SW480 (cell line): ENCODE results near the gene PKHD1.

ENCODE experiments used
- DNase-seq: peaks from one replicate; pipeline ENCODE4 v3.0.0-alpha.2; 2016; ENCODE audit warnings: low spot score

The PKHD1 gene

DNA sequence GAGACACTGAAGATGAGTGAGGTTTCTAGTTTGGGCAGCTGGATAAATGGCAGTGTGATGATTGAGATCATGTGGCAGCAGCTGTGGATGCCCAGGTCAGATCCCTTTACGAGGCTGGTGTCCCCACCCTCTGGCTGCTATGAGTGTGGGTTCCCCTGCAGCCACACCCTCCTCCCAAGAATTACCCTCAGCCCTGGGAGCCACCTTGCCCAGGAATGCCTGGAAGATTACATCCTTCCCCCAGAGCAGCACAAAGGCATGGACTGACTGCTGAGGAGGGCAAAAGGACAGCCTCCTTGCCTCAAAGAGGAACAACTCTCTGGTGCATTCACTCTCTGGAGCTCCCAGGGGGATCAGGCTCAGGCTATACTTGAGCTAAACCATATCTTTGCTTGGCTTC, 15.0 kb upstream of the PKHD1 start:
- no peak for DNase-seq

- DNase-seq = no peak
These were observed 11.3 kb upstream of the PKHD1 start for GRCh38 chr6:52098721-52099120.

- peak; percentile 20 for DNase-seq
These were observed 2.4 kb upstream of the PKHD1 start for GRCh38 chr6:52089758-52090348.

- DNase-seq = no peak
These were observed 672 bp downstream of the PKHD1 start for GRCh38 chr6:52086741-52087140.

GRCh38 chr6:52081237-52081636, 6.2 kb downstream of the PKHD1 start:
- no peak for DNase-seq

DNA sequence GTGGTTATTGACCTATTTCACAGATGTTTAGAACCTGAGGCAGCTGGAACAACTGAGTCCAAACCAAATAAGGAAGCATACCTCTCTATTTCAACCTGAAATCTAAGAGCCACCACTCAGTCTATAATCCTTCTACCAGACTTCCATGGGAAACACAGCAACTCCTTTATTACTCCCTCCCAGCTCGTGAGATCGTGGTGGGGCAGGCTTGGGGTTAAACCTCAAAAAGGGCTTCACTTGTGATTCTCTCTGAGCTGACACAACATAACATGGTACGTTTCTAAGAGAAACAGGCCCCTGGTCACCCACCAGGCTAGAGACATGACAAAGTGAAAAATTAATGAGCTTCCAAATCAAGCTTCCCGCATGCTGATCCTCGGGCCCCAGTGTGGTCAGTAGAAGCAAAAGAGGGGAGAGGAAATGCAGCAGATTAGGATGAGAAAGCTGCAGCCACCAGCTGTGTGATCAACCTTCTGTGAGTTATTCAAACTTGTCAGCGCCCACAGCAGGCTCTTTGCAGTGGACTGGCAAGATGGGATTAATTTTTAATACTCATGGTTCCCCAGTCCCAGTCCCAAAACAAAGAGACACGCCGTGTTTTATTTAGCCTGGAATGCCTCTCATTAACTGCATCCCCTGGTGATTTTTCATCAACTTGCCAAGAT, 9.3 kb downstream of the PKHD1 start:
- no peak for DNase-seq

GRCh38 chr6:52077180-52077884, 10.1 kb downstream of the PKHD1 start:
- no peak for DNase-seq

- DNase-seq = no peak
These were observed 10.6 kb downstream of the PKHD1 start for GRCh38 chr6:52076791-52077179.

GRCh38 chr6:52074716-52075115, 12.7 kb downstream of the PKHD1 start:
- no peak for DNase-seq

GRCh38 chr6:52074155-52074554, 13.3 kb downstream of the PKHD1 start:
- no peak for DNase-seq

- DNase-seq = peak; percentile 47
These were observed 21.8 kb downstream of the PKHD1 start for GRCh38 chr6:52065621-52066020.

- peak; percentile 8 for DNase-seq
These were observed 23.6 kb downstream of the PKHD1 start for GRCh38 chr6:52063584-52064344.

GRCh38 chr6:52061481-52061880, 25.9 kb downstream of the PKHD1 start:
- no peak for DNase-seq

GRCh38 chr6:52059821-52060220, 27.6 kb downstream of the PKHD1 start:
- no peak for DNase-seq

DNA sequence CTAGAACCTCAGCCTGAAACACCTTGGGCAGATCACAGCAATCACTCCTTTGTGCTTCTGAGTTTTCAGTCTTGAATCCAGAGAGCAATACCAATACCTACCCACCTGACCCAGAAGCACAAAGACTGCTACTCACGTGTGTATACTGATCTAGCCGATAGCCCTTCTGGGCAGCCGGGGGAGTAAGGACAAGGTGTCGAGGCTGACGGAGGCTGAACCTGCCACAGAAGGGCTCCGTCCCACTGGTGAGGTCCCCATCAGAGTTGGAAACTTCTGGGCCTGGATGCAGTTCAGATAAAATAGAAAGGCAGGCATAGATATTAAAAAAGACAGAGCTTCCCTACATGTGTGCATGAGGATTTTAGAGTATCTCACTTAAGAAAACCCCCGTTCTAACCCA, 32.0 kb downstream of the PKHD1 start:
- no peak for DNase-seq

- DNase-seq = no peak
These were observed 34.2 kb downstream of the PKHD1 start for GRCh38 chr6:52053038-52053695.

DNA sequence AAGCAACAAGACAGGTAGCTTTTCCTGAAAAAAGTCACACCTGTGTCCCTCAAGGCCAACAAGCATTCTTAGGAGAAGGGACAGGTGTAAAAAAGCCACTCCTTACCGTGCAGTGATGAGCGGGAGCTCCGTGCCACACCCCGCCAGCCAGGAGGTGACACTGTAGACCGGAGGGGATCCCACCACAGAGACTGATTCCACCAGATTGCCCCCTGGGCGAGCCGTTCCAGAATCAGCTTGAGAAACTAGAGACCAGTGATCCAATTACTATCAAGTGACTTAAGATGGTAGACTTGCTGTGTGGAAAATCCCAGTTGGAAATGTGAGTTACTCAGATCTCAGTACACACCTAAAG, 37.4 kb downstream of the PKHD1 start:
- DNase-seq = no peak

DNA sequence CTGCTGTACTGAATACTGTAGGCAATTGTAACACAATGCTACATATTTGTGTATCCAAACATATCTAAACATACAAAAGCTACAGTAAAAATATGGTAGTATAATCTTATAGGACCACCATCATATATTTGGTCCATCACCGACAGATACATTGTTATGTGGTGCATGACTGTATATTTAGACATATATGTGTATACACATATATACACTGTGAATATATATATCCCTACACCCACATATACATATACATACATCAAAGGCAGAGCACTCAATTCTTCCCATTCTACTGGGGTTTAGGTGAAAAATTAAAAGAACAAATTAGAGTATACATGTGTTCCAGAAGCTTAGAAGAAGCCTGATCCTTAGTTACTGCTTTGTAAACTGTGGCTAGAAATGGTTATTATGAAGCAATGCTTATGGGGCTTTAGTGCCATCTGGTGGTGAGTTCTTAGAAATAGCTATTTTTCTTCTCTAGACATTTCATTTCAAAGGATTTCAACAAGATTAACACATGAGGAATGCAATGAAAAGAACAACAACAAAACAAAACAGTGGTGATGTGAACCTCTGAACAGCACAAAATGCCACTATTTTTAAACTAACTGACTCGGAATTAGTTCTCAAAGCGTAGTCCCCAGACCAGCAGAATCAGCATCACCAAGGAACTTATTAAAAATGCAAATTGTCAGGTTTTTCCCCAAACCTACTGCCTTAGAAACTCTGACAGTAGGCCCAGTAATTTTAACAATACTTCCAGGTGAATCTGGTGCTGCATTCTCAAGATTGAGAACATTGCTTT, 38.0 kb downstream of the PKHD1 start:
- peak; percentile 27 for DNase-seq

DNA sequence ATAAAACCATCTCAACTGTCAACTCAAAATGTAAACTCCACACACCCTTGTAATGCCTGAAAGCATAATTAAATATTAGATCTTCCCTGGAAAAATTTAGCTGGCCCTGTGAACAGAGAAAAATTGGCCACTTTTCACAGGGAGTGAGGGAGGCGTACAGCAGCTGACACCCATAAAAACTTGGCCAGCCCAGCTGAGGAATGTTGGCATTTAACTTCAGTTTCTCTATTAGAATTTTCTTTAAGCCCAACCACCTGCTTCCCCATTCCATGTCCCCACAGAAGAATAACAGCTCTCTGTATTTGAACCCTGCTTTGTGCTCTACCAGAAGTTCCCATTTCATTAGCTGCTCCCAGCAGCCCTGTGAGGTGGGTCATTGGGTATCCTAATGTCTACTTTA, 41.0 kb downstream of the PKHD1 start:
- no peak for DNase-seq

DNA sequence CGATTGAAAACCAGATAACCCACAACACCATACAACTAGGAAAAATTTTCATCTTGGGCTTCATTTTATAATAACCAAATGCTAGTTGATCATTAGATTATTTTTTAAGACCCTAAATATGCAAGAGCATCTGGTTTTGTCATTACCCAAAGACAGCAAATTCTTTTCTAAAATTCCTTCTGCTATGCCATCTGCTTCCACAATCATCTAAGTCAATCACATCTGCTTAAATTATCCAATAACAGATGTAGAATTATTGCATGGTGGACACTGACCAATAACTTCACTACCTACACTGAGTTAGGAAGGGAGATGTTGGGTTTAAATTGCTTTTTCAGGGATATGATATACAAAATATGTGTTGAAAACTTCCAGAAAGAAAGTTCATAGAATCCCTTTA, 41.9 kb downstream of the PKHD1 start:
- no peak for DNase-seq

DNA sequence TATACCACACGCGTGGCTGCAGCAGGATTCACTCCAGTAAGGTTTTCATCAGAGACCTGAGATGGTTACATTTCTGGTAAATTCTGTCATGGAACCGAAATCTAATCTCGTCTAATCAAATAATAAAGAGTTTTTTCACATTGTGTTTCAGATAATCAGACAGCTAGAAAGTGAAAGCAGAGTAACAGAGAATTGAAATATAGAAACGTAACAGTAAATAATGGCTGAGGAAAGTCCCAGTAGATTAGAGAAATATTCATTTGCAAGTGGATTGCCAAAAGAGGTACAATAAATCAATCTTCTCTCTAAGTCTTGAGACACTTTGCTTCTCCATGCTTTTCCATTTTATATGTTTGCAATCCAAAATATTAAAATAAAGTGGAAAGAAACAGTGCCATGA, 42.4 kb downstream of the PKHD1 start:
- DNase-seq = no peak
